ENCODE data around the gene SMOC2. TPM values are rescaled to one million over a fixed set of nuclear protein-coding genes. Genes with fewer than 3 reads are reported as not detected.

SMOC2 gene
- total and polyA plus RNA-seq, 2 of the 13 experiments (the other 11 are each of a cell fraction or from before 2014, with no cell fraction given), result not detected

- no peak for TF ChIP-seq CEBPZ (IDR thresholded peaks at IDR 0.05; ENCODE audit: low read length)
- no peak for TF ChIP-seq ZNF576 (CRISPR knock-in tag; IDR thresholded peaks at IDR 0.05)
- TF ChIP-seq KLF6 (CRISPR knock-in tag; IDR thresholded peaks at IDR 0.05), result no peak
Measured at GRCh38 chr6:168619560-168620314, 178.8 kb downstream of the SMOC2 start (continued).

GRCh38 chr6:168620578-168620977, 179.6 kb downstream of the SMOC2 start:
- Histone ChIP-seq H3K4me1 (ENCODE audit: insufficient read depth, low read length) (no peaks in the 10 kb centered on the region), H3K4me2 (ENCODE audit: low read depth, low read length) (no peak overlapping the region), H3K9ac (ENCODE audit: insufficient read depth, low read depth, low read length) (no peak overlapping the region), H4K20me1 (ENCODE audit: insufficient read depth, low read length) (no peaks in the 10 kb centered on the region), H3K36me3 (replicated peaks in 1 of 2; ENCODE audit: control insufficient read depth in 1 of 2, insufficient read depth in 2 of 2, low read length in 2 of 2) (no peaks in the 10 kb centered on the region), H3K27ac (ENCODE audit: extremely low read length, insufficient read depth, low read length) (no peak overlapping the region), H3K27me3 (ENCODE audit: control insufficient read depth in 1 of 2, insufficient read depth in 2 of 2, low read length in 2 of 2) (peaks cover 6 to 50% of the 10 kb centered on the region in 2 experiments), H3K4me3 (replicated peaks in 1 of 3; ENCODE audit: insufficient read depth in 1 of 3, low read depth in 2 of 3, low read length in 3 of 3) (no peak overlapping the region), H3K9me3 (ENCODE audit: low read length) (peaks cover 5% of the 10 kb centered on the region; the same call in 1 of the 2 replicates), H3K79me2 (ENCODE audit: insufficient read depth, low read length) (no peaks in the 10 kb centered on the region), H2AFZ (ENCODE audit: low read length) (no peak overlapping the region)
- in situ Hi-C loops (cut with HindIII; ENCODE audit: extremely low pct_ligation_motif_present, low pct_unique_long_range_greater_than_20kb) (no loop called here), intact Hi-C loops (cut with micrococcal nuclease; ENCODE audit: unreplicated experiment) (no loop called here)
- ATAC-seq (no peak), FAIRE-seq (no peak), DNase-seq (ENCODE audit: low spot score) (no peak)
- CTCF ChIA-PET (ENCODE audit: low intra/inter-chr PET ratio, low total read pairs), result no interaction called here
- WGBS (ENCODE audit: low lambda C conversion rate), result 2% methylated on average over 6 of the region's 6 CpGs
- no TSS peak for BruUV-seq (replicated peaks)
- no peak for TF ChIP-seq SALL2 (CRISPR knock-in tag; IDR thresholded peaks at IDR 0.05)
- no peak for TF ChIP-seq SP2 (CRISPR knock-in tag; IDR thresholded peaks at IDR 0.05)
- no peak for TF ChIP-seq ZFP36L1 (CRISPR knock-in tag; IDR thresholded peaks at IDR 0.05)
- no peak for TF ChIP-seq ZNF333 (CRISPR knock-in tag; IDR thresholded peaks at IDR 0.05; ENCODE audit: borderline replicate concordance)
- TF ChIP-seq CREM (IDR thresholded peaks at IDR 0.05), result no peak
- no peak for TF ChIP-seq CREM (CRISPR knock-in tag; IDR thresholded peaks at IDR 0.05)
- no peak for TF ChIP-seq ZNF749 (CRISPR knock-in tag; IDR thresholded peaks at IDR 0.05; ENCODE audit: borderline replicate concordance)
- TF ChIP-seq KDM3A (CRISPR knock-in tag; IDR thresholded peaks at IDR 0.05; ENCODE audit: low read depth), result no peak
- TF ChIP-seq SNAPC4 (CRISPR knock-in tag; IDR thresholded peaks at IDR 0.05), result no peak
- POLR2A ChIA-PET, result no interaction called here

Data from HepG2 (cell line).